ENCODE data around the gene GHRH.

The GHRH gene

GRCh38 chr20:37288091-37288490 lies 26.5 kb upstream of the GHRH start:
- no peak for TF ChIP-seq CTCF (IDR thresholded peaks at IDR 0.05)

GRCh38 chr20:37285664-37286374 lies 24.2 kb upstream of the GHRH start:
- TF ChIP-seq CTCF (IDR thresholded peaks at IDR 0.05) = no peak

GRCh38 chr20:37284691-37285161 lies 23.1 kb upstream of the GHRH start:
- no peak for TF ChIP-seq CTCF (IDR thresholded peaks at IDR 0.05)

GRCh38 chr20:37283530-37284195 lies 22.0 kb upstream of the GHRH start:
- no peak for TF ChIP-seq CTCF (IDR thresholded peaks at IDR 0.05)

GRCh38 chr20:37282556-37282955 lies 20.9 kb upstream of the GHRH start:
- TF ChIP-seq CTCF (IDR thresholded peaks at IDR 0.05) = no peak

- no peak for TF ChIP-seq CTCF (IDR thresholded peaks at IDR 0.05)
Measured at GRCh38 chr20:37280403-37280802, 18.8 kb upstream of the GHRH start.

- TF ChIP-seq CTCF (IDR thresholded peaks at IDR 0.05) = no peak
Measured at GRCh38 chr20:37279820-37280219, 18.2 kb upstream of the GHRH start.

All from LNCAP (cell line).